GM21447 (cell line): ENCODE results near the gene MACO1.
A peak's percentile ranks its signal among the peaks of the same experiment; 100 is the strongest.
"Not testable (repeated sequence)": the region's sequence is repeated elsewhere in the genome, so short reads cannot be mapped to it uniquely, and the experiment has no call there.

Source experiments
- ATAC-seq: cut with Tn5 transposase; IDR thresholded peaks from one replicate; pipeline ENCODE4 v1.9.1; 2021; ENCODE audit not compliant: unreplicated experiment

MACO1 gene

GRCh38 chr1:25430073-25430966, at the start of gene MACO1:
Gene MACO1, plus strand, starts transcription at chr1:25430897. Its CDS starts 202 bp downstream, at chr1:25431099.
- ATAC-seq, result peak; percentile 93

GRCh38 chr1:25382543-25382942, 48.2 kb upstream of the MACO1 start:
- not testable (repeated sequence) for ATAC-seq

GRCh38 chr1:25383090-25383489, 47.6 kb upstream of the MACO1 start:
- ATAC-seq, result not testable (repeated sequence)

GRCh38 chr1:25383875-25384274, 46.8 kb upstream of the MACO1 start:
- ATAC-seq, result not testable (repeated sequence)

- not testable (repeated sequence) for ATAC-seq
These were observed 43.6 kb upstream of the MACO1 start for GRCh38 chr1:25387096-25387495.

DNA sequence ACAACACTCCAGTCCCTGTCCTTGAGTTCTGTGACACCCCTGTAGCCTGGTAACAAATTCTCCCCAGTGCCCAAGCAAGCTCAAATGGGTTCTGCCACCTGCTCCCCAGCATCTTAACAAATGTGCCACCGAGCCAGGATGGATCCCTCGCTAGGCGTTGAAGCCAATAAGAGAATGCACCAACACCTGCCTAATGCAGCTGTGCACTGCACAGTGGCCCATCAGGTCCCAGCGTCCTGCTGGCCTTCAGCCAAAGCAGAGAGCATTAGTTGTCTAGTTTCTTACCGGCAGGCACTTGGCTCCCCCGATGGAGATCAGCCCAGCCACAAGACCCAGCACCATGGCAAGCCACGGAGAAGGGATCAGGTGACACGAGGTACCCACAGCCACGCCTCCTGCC, 42.0 kb upstream of the MACO1 start:
- ATAC-seq, result not testable (repeated sequence)

- ATAC-seq, result not testable (repeated sequence)
These were observed 41.0 kb upstream of the MACO1 start for GRCh38 chr1:25389721-25390120.

DNA sequence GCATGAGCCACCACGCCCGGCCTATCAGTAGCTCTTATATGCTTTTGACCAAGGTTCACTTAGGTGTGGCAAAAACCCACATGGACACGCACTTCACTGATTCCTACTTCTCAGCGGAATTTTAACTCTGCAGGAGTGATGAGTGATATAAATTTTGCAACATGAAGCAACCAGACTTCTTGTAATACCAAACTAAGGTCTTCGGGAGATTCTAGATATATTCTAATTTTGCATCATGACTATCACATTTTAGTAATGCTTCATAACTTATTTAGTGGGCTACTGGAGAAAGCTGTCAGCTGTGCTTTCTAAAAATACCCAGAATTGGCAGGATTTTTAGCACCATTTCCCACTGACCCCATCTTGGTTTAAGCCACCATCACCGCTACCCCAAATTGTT, 37.9 kb upstream of the MACO1 start:
- no peak for ATAC-seq

DNA sequence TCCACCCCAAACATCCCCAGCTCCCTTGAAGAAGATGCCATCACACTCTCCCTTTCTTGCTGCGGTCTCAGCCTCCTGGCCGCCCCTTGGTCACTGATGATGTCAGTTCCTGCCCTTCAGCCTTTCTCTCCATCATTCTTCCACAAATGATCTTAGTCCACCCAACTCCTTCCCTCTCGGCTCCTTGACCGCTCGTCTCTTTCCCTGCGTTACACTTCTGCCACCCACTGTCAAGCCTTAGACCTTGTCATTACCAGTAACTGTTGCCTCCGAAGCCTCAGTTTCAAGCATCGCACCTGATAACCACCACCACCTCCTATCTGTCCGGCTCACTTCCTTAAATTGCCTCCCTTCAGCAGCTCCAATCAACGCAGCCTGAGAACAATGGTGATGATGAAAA, 33.1 kb upstream of the MACO1 start:
- ATAC-seq, result not testable (repeated sequence)

- ATAC-seq, result not testable (repeated sequence)
These were observed 32.6 kb upstream of the MACO1 start for GRCh38 chr1:25398079-25398478.

DNA sequence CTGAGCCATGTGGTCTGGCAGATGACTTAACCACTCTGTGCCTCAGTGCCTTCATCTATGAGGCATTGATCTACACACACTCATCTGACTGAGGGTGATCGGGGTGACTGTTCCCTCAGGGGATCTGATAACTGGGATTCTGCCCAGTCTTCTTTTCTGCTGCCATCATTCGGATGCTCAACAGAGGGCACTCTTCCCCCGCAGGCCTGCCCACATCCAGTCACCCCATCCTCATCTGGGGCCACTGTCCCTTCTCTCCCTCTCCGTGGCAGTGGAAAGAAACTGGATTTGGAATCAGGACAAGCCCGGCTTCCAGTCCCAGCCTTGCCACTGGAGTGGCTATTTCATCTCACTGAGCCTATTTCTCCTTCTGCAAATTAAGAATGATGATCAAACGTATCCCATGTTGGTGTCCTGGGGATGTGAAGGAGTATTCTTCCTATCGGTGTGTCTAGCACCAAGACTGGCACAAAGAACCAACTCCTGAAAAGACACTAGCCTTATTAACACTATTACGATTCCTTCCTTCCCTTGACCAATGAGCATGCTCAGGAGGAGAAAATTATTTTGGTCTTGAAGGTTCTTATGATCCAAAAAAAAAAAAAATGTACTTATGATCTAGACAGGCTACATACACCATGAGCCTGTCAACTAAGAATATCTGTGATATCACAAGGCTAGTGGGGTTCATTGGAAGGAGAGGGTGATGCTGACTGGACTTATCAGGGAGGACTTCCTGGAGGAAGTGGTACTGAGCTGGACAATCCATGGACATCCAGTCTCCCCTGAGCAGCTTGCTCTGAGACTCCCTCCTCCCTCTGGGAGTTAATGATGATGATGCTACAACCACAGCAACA, 27.5 kb upstream of the MACO1 start:
- ATAC-seq, result not testable (repeated sequence)

GRCh38 chr1:25405731-25406305, 24.9 kb upstream of the MACO1 start:
- not testable (repeated sequence) for ATAC-seq

DNA sequence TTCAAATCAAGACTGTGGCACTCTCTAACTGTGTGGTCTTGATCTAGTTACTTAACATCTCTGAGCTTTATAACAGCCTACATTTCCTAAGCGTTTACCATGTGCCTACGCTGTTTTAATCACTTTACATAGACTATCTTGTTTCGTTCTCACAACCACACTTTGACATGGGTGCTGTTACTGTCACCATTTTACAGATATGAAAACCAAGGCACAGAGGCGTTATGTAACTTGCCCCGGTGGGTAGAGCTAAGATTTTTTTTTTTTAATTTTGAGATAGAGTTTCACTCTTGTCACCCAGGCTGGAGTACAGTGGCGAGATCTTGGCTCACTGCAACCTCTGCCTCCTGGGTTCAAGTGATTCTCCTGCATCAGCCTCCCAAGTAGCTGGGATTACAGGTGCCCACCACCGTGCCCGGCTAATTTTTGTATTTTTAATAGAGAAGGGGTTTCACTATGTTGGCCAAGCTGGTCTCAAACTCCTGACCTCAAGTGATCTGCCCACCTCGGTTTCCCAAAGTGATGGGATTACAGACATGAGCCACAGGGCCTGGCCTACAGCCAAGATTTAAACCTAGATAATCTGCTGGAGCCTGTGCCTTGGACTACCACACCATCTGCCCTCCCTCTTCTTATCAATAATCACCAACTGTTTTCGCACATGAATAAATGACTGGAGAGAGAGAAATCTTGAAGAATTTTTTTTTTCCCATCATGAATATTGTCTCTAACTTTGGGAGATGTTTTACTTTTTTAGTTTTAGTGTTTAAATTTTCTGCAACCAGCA, 20.9 kb upstream of the MACO1 start:
- not testable (repeated sequence) for ATAC-seq

DNA sequence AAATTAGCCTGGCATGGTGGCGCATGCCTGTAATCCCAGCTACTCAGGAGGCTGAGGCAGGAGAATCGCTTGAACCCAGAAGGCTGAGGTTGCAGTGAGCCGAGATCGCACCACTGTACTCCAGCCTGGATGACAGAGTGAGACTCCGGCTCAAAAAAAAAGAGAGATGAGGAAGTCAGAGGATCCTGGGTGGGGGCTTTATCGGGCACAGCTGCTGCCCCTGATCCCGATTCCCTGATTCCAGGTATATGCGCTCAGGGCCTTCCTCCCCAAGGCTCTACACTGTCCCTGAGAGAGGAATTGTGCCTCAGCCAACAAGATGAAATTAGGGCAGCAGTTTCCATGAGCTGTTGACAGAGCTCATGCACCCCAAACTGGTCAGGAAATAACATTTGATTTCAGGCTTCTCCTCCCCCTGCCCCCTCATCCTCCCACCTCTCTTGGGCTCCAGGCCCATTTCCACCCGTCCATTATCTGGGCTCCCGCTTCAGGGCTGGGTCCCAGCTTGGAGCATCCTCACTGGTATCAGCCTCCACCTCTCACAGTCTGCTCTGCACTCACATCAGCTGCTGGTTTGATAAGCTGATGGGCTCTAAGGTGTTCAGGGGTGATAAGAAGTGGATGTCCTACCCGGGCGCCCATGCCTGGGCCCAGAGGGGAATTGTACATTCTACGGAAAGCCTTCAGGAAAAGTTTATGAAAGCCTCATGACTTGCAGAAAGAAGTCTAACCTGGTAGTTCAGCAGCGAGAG, 17.6 kb upstream of the MACO1 start:
- ATAC-seq, result not testable (repeated sequence)

DNA sequence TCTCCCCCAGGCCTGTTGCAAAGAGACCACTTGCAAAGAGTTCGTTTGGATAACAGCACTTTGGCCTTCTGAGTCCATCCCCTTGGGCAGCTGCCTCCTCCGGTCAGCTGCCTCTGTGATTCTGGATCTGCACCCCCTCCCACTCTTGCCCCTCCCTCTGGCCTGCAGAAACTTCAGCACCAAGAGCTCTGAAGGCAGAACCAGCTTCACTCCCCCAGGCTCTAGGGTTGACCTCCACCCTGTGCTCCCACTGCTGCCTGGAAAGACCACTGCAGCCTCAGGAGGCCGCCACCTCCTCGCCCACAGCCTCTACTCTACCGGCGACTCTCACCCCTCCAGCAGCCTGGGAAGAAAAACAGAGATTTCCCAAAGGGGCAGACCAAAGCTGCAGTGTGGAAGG, 16.5 kb upstream of the MACO1 start:
- not testable (repeated sequence) for ATAC-seq

- not testable (repeated sequence) for ATAC-seq
These were observed 16.1 kb upstream of the MACO1 start for GRCh38 chr1:25414578-25414977.

GRCh38 chr1:25417280-25417679, 13.4 kb upstream of the MACO1 start:
- not testable (repeated sequence) for ATAC-seq

GRCh38 chr1:25419339-25419738, 11.4 kb upstream of the MACO1 start:
- ATAC-seq, result not testable (repeated sequence)

GRCh38 chr1:25420715-25421114, 10.0 kb upstream of the MACO1 start, which contains the start of gene RHCE:
Gene RHCE, minus strand, starts transcription at chr1:25420825. Its CDS starts 39 bp downstream, at chr1:25420786.
- ATAC-seq, result not testable (repeated sequence)

- ATAC-seq, result not testable (repeated sequence)
These were observed 7.5 kb upstream of the MACO1 start for GRCh38 chr1:25423206-25423605.
